IMR-90 (cell line): ENCODE results near the gene SSBP3. TPM values are rescaled to one million over a fixed set of nuclear protein-coding genes. Genes with fewer than 3 reads are reported as not detected.
"Not testable (repeated sequence)": the region's sequence is repeated elsewhere in the genome, so short reads cannot be mapped to it uniquely, and the experiment has no call there.

Experiments
- ATAC-seq: fragments of 200-7000 bp; cut with Tn5 transposase; 2 replicates; pipeline ENCODE4 v1.9.1; 2020; ENCODE audit warnings: low read depth, mild to moderate bottlenecking, moderate library complexity
- BruUV-seq: library from RNA; stranded (reverse); fragments of 400-500 nt; replicated peaks from 2 replicates; lab custom pipeline; 2021; lab: Mats Ljungman, UMichigan
- CTCF ChIA-PET: fragments of 300-600 bp; formaldehyde crosslinking; extraction: SDS; loops from one replicate; lab custom pipeline; 2021; ENCODE audit warnings: antibody characterized with exemption; lab: Yijun Ruan, JAX
- POLR2A ChIA-PET: fragments of 300-600 bp; sonication (Branson Sonifier 250); formaldehyde crosslinking; loops from one replicate; lab custom pipeline; 2022; ENCODE audit warnings: antibody characterized with exemption; ENCODE audit not compliant: unreplicated experiment; lab: Charles Lee
- DNase-seq: peaks from one replicate; pipeline ENCODE4 v3.0.0; 2013
- H2AFZ ChIP-seq: replicated peaks from 2 replicates; pipeline ENCODE3; 2013; ENCODE audit warnings: low read length, mild to moderate bottlenecking; ENCODE audit not compliant: poor library complexity
- H2AK5ac ChIP-seq: 2 replicates; pipeline ENCODE4 v1.6.1; 2013; ENCODE audit warnings: low read depth, low read length, inconsistent platforms
- H2AK9ac ChIP-seq: replicated peaks from 2 replicates; pipeline ENCODE3; 2013; ENCODE audit warnings: mild to moderate bottlenecking, low read depth, low read length, moderate library complexity; ENCODE audit not compliant: poor library complexity
- H2BK120ac ChIP-seq: 2 replicates; pipeline ENCODE4 v1.6.1; 2013; ENCODE audit warnings: low read depth, low read length, inconsistent platforms
- H2BK15ac ChIP-seq: 3 replicates; pipeline ENCODE4 v1.6.1; 2013; ENCODE audit warnings: low read depth, low read length, inconsistent platforms
- H2BK20ac ChIP-seq: 2 replicates; pipeline ENCODE4 v1.6.1; 2013; ENCODE audit warnings: low read depth, mild to moderate bottlenecking, inconsistent platforms, low read length, moderate library complexity
- H2BK5ac ChIP-seq: 2 replicates; pipeline ENCODE4 v1.6.1; 2013; ENCODE audit warnings: mild to moderate bottlenecking, low read depth, low read length, inconsistent platforms; ENCODE audit not compliant: poor library complexity, severe bottlenecking
- H3K14ac ChIP-seq: replicated peaks from 2 replicates; pipeline ENCODE4 v1.6.1; 2013; ENCODE audit warnings: low read depth, low read length, inconsistent platforms
- H3K18ac ChIP-seq: 2 replicates; pipeline ENCODE4 v1.6.1; 2013; ENCODE audit warnings: low read depth, low read length, control low read depth
- H3K23ac ChIP-seq: 2 replicates; pipeline ENCODE4 v1.6.1; 2013; ENCODE audit warnings: low read depth, low read length, inconsistent platforms
- H3K27ac ChIP-seq: 2 replicates; pipeline ENCODE4 v1.5.1; 2013; ENCODE audit warnings: mild to moderate bottlenecking, control low read depth, low read length; ENCODE audit not compliant: insufficient read depth
- H3K27me3 ChIP-seq: 2 replicates; pipeline ENCODE4 v1.6.1; 2013; ENCODE audit warnings: low read length; ENCODE audit not compliant: control insufficient read depth, insufficient read depth
- H3K36me3 ChIP-seq: 2 replicates; pipeline ENCODE4 v1.6.1; 2013; ENCODE audit warnings: low read length, mixed read lengths; ENCODE audit not compliant: control insufficient read depth, insufficient read depth
- H3K4ac ChIP-seq: 2 replicates; pipeline ENCODE4 v1.6.1; 2013; ENCODE audit warnings: low read depth, low read length, inconsistent platforms
- H3K4me1 ChIP-seq: 2 replicates; pipeline ENCODE4 v1.6.1; 2013; ENCODE audit warnings: low read length, mixed read lengths; ENCODE audit not compliant: control insufficient read depth, insufficient read depth
- H3K4me2 ChIP-seq: 2 replicates; pipeline ENCODE4 v1.6.1; 2013; ENCODE audit warnings: low read depth, mild to moderate bottlenecking, control low read depth, low read length, moderate library complexity
- H3K4me3 ChIP-seq: 2 replicates; pipeline ENCODE4 v1.5.1; 2013; ENCODE audit warnings: low read depth, mild to moderate bottlenecking, control low read depth, low read length, moderate library complexity; ENCODE audit not compliant: insufficient read depth
- H3K56ac ChIP-seq: 2 replicates; pipeline ENCODE4 v1.6.1; 2013; ENCODE audit warnings: low read length, inconsistent platforms; ENCODE audit not compliant: insufficient read depth; ENCODE audit errors: extremely low read depth
- H3K79me1 ChIP-seq, 2 experiments: 2 replicates each; pipeline ENCODE4 v1.6.1; 2013; ENCODE audit warnings: low read length in 2 of 2, inconsistent platforms in 1 of 2, low read depth in 1 of 2
- H3K9ac ChIP-seq: 2 replicates; pipeline ENCODE4 v1.6.1; 2013; ENCODE audit warnings: low read depth, low read length, control low read depth
- H3K9me1 ChIP-seq: 2 replicates; pipeline ENCODE4 v1.6.1; 2013; ENCODE audit warnings: low read length, inconsistent platforms; ENCODE audit not compliant: insufficient read depth
- H3K9me3 ChIP-seq: 2 replicates; pipeline ENCODE4 v1.6.1; 2013; ENCODE audit warnings: low read length; ENCODE audit not compliant: control insufficient read depth, insufficient read depth
- H4K20me1 ChIP-seq: 2 replicates; pipeline ENCODE4 v1.6.1; 2013; ENCODE audit warnings: low read length, inconsistent platforms; ENCODE audit not compliant: insufficient read depth
- H4K5ac ChIP-seq: 2 replicates; pipeline ENCODE4 v1.6.1; 2013; ENCODE audit warnings: mild to moderate bottlenecking, low read depth, low read length, control low read depth
- H4K8ac ChIP-seq, 2 experiments: 2 replicates each; pipeline ENCODE4 v1.6.1; 2013; ENCODE audit warnings: low read depth in 2 of 2, low read length in 2 of 2, control low read depth in 1 of 2, inconsistent platforms in 1 of 2
- H4K91ac ChIP-seq: 2 replicates; pipeline ENCODE4 v1.6.1; 2013; ENCODE audit warnings: low read depth, low read length, inconsistent platforms; ENCODE audit not compliant: insufficient read depth
- WGBS, 2 experiments: methylation state at CpG; one replicate each; pipeline versions ENCODE4 v1.1.5 to v1.1.7; 2013; ENCODE audit warnings: missing lambda C conversion rate in 2 of 2; ENCODE audit not compliant: insufficient read length in 1 of 2; ENCODE audit errors: extremely low coverage in 2 of 2; 5-methylcytosine and 5-hydroxymethylcytosine counted together
- dilution Hi-C: fragments of 300-500 bp; cut with HindIII; formaldehyde crosslinking; loops from one replicate; pipeline ENCODE4 v1.14.3; 2018; ENCODE audit warnings: low sequenced_read_pairs; ENCODE audit not compliant: unreplicated experiment
- in situ Hi-C: fragments of 300-500 bp; cut with MboI; formaldehyde crosslinking; loops from 3 replicates; pipeline ENCODE4 v1.14.3; 2019; ENCODE audit warnings: low sequenced_read_pairs, inconsistent platforms, mixed read lengths
- intact Hi-C: fragments of 100-400 bp; cut with micrococcal nuclease; formaldehyde crosslinking; loops from 2 replicates; pipeline ENCODE4 v1.10.0; 2022
- polyA plus RNA-seq, 3 experiments: library from polyadenylated mRNA; depleted of rRNA; stranded (reverse); fragments of >200 nt; gene quantifications; 2 replicates each; pipeline ENCODE4 v1.2.3, GENCODE V29; 2012; ENCODE audit warnings: low replicate concordance in 1 of 3
- total RNA-seq: library from RNA; depleted of rRNA; stranded (reverse); fragments of >200 nt; gene quantifications from 2 replicates; pipeline ENCODE4 v1.2.3, GENCODE V29; 2012

Gene SSBP3
- total and polyA plus RNA-seq, 2 of the 4 experiments (the other 2 are of a cell fraction) = 10.9 to 39.6 TPM

- H3K18ac ChIP-seq, intact Hi-C loops, CTCF ChIA-PET, H2BK5ac ChIP-seq, H4K5ac ChIP-seq, H2AK9ac ChIP-seq, H3K4me3 ChIP-seq, H3K27ac ChIP-seq, H2AK5ac ChIP-seq, H3K56ac ChIP-seq, H2BK15ac ChIP-seq, H3K23ac ChIP-seq, H2AFZ ChIP-seq, DNase-seq, ATAC-seq, H2BK20ac ChIP-seq, H3K9me3 ChIP-seq, BruUV-seq, dilution Hi-C loops, H3K4me2 ChIP-seq, POLR2A ChIA-PET, H3K14ac ChIP-seq, H4K8ac ChIP-seq, H4K91ac ChIP-seq, H2BK120ac ChIP-seq, in situ Hi-C loops, H3K9ac ChIP-seq, H3K4ac ChIP-seq, H3K27me3 ChIP-seq: not testable (repeated sequence)
- no CpG with 5 or more reads among the region's 2 CpGs for WGBS, 2 experiments
- Histone ChIP-seq H3K36me3 (peaks cover 45% of the 10 kb centered on the region), H3K79me1 (peaks cover 21 to 78% of the 10 kb centered on the region in 2 experiments), H3K4me1 (peaks cover 20% of the 10 kb centered on the region), H4K20me1 (peaks cover 62% of the 10 kb centered on the region), H3K9me1 (peaks cover 23% of the 10 kb centered on the region)
Measured at GRCh38 chr1:54389608-54390007, 16.6 kb downstream of the SSBP3 start.
